Mucosa of stomach (tissue), 1 donor: ENCODE data around the gene TOMM22.
"Not testable (repeated sequence)": the region's sequence is repeated elsewhere in the genome, so short reads cannot be mapped to it uniquely, and the experiment has no call there.

Experiments
- H3K27me3 ChIP-seq: one replicate; pipeline ENCODE4 v1.7.0; 2013; ENCODE audit warnings: mild to moderate bottlenecking, low read length; ENCODE audit not compliant: control insufficient read depth, insufficient read depth
- H3K36me3 ChIP-seq: one replicate; pipeline ENCODE4 v1.7.0; 2013; ENCODE audit warnings: low read length; ENCODE audit not compliant: control insufficient read depth, insufficient read depth
- H3K4me1 ChIP-seq: one replicate; pipeline ENCODE4 v1.7.0; 2013; ENCODE audit warnings: mild to moderate bottlenecking, low read length; ENCODE audit not compliant: control insufficient read depth, insufficient read depth
- H3K4me3 ChIP-seq: one replicate; pipeline ENCODE4 v1.7.0; 2013; ENCODE audit warnings: low read length
- H3K9ac ChIP-seq: one replicate; pipeline ENCODE4 v1.7.0; 2013; ENCODE audit warnings: mild to moderate bottlenecking, low read length, moderate library complexity
- H3K9me3 ChIP-seq: one replicate; pipeline ENCODE4 v1.7.0; 2013; ENCODE audit warnings: mild to moderate bottlenecking, low read length, moderate library complexity; ENCODE audit not compliant: control insufficient read depth
- donor health status: Pancreatic carcinoma.

Gene TOMM22

DNA sequence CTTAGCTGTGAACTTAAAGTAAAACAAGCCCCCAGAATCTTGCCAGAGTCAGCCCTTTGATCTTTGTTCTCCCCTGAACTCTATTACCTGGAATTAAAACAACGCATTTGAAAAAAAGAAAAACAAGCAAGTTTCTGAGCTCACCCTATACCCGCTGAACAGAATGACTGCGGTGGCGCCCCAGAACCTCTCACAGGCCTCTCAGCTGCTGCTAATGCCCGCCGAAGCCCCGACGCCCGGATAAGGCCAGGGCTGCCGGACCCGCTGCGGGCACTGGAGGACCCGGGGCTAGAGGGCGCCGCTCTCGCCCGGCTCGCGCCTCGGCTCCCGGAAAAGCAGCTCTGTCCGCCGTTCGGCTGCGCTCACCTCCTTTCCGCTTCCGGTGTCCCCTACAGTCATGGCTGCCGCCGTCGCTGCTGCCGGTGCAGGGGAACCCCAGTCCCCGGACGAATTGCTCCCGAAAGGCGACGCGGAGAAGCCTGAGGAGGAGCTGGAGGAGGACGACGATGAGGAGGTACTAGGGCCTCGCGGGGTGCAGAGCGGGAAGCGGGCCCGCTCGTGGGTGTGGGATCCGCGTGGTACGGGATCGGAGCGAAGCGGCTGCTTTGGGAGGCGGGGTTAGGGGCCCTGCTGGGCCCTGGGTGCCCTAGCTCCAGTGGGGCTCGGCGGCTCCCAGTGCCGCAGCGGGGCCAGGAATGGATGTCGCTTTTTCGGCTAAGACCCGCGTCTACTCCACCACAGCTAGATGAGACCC is at the start of gene TOMM22:
Gene TOMM22 (plus strand): TSS at position 376 of the 754 bp plus-strand sequence. CDS start 22 bp downstream, at position 398.
- H3K4me3 ChIP-seq, result peak within 1 kb of the TSS; percentile 89
- peaks cover 8% of the 10 kb centered on the region for H3K36me3 ChIP-seq
- H3K4me1 ChIP-seq, result peaks cover 11% of the 10 kb centered on the region
- peak within 1 kb of the TSS; percentile 94 for H3K9ac ChIP-seq
- no peaks in the 10 kb centered on the region for H3K9me3 ChIP-seq
- H3K27me3 ChIP-seq, result no peaks in the 10 kb centered on the region

DNA sequence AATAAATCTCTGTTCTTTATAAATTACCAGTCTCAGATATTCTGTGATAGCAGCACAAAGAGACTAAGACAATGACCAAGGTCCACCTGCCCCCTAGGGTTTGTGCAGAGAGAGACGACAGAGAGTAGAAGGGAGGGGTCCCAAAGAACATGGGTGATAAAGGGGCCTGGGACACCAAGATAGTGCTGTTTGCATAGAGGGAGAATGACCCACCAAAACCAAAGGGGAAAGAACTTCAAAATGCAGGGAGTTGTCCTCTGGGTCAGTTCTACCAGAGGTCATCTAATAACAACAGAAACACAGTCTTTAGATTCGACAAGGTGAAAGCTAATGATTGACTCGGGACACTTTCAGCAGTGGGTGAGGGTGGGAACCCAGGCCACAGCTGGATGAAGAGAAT is 49.2 kb upstream of the TOMM22 start:
- Histone ChIP-seq H3K9ac (no peak overlapping the region), H3K4me3 (no peak overlapping the region), H3K27me3 (no peaks in the 10 kb centered on the region)

DNA sequence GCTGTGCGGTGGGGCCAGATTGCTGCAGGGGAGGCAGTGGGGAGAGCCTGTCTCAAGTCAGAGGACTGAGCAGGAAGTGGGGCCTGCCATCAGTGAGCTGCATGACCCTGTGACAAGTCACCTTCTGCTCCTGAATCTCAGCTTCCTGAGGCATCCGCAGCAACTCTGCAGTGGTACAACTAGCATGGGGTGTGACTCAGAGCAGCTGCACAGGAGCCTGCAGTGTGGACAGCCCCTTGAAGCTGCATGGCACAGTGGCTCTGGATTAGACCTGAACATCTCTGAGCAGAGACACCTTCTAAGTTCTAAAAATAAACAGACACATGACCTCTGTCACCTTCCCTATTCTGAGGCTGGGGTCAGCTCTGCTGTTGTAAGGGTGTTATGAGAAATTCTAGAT is 43.5 kb upstream of the TOMM22 start:
- H3K4me1 ChIP-seq, result no peaks in the 10 kb centered on the region
- no peak overlapping the region for H3K9ac ChIP-seq
- no peak overlapping the region for H3K4me3 ChIP-seq
- H3K27me3 ChIP-seq, result no peaks in the 10 kb centered on the region
- H3K9me3 ChIP-seq, result no peaks in the 10 kb centered on the region
- no peaks in the 10 kb centered on the region for H3K36me3 ChIP-seq

More for the DNA sequence above, 49.2 kb upstream of the TOMM22 start:
- no peaks in the 10 kb centered on the region for H3K9me3 ChIP-seq
- no peaks in the 10 kb centered on the region for H3K36me3 ChIP-seq
- H3K4me1 ChIP-seq, result no peaks in the 10 kb centered on the region

DNA sequence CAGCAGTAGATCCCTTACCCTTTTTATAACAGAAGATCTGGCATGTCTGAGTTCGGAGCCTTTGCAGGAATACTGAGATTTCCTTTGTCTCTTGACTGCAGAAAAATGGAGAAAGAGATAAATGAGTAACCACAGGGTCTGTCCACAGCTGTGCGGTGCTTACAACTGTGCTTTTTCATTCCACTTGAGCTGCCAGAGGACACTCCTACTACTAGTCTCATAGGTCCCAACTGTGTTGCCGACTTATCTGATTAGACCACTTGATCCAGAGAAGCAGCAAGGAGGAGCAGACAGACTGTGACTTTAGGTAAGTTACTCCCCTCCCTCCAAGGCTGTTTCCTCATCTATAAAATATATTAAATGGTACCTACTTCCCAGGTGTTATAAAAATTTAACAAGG is 43.0 kb upstream of the TOMM22 start:
- Histone ChIP-seq H3K4me1 (no peaks in the 10 kb centered on the region), H3K36me3 (no peaks in the 10 kb centered on the region), H3K9me3 (no peaks in the 10 kb centered on the region), H3K27me3 (no peaks in the 10 kb centered on the region), H3K4me3 (no peak overlapping the region), H3K9ac (no peak overlapping the region)

DNA sequence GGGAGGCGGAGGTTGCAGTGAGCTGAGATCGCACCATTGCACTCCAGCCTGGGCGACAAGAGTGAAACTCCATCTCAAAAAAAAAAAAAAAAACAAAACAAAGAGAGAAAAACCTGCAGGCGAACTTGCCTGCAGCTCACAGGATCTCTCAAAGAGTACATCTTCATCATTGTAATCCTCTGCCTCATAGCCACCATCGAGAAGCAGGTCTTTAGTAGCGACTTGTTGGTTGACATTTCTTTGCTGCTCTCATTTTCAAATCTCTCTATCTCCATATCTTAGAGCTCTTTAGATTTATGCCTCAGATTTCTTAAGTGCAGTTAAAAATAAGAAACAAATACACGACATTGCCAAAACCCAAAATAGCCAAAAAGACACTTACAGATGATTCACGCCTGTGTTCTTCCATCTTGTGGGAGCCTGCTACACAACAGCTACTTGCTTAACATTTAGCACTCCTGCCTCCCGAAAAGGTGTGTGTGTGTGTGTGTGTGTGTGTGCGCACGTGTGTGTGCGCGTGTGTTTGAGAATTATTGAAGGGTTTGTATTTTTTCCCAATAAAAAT is 40.2 kb upstream of the TOMM22 start:
- Histone ChIP-seq H3K9me3 (no peaks in the 10 kb centered on the region), H3K4me1 (no peaks in the 10 kb centered on the region), H3K4me3 (no peak overlapping the region), H3K27me3 (no peaks in the 10 kb centered on the region), H3K9ac (no peak overlapping the region), H3K36me3 (no peaks in the 10 kb centered on the region)

DNA sequence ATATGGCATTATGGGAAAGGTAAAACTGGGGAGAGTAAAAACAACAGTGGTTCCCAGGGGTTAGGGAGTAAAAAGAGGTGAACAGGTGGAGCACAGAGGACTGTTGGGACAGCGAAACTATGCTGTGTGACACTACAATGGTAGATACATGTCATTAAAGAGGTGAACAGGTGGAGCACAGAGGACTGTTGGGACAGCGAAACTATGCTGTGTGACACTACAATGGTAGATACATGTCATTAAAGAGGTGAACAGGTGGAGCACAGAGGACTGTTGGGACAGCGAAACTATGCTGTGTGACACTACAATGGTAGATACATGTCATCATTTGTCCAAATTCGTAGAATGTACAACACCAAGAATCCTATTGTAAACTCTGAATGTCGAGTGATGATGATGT is 37.5 kb upstream of the TOMM22 start:
- H3K9me3 ChIP-seq, H3K9ac ChIP-seq, H3K4me1 ChIP-seq, H3K27me3 ChIP-seq, H3K4me3 ChIP-seq, H3K36me3 ChIP-seq: not testable (repeated sequence)

DNA sequence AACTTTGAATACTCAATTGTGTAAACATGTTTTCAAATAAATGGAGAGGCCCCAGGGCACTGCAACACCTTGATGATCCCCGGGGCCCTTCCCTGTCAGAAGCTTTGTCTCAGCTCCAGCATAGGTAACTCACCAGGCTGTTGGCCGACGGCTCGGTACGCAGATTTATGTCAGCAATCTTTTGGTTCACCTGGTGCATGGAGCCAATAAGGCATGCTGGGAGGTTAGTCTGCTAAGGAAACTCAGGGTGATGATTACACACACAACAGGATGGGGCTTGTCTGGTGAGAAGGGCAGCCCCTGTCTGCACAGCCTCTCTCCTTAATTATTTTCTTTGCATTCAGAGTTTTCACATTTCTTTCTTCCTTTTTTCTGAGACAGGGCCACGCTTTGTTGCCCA is 36.3 kb upstream of the TOMM22 start:
- Histone ChIP-seq H3K9ac (no peak overlapping the region), H3K27me3 (no peaks in the 10 kb centered on the region), H3K9me3 (no peaks in the 10 kb centered on the region), H3K36me3 (no peaks in the 10 kb centered on the region), H3K4me3 (no peak overlapping the region), H3K4me1 (no peaks in the 10 kb centered on the region)

DNA sequence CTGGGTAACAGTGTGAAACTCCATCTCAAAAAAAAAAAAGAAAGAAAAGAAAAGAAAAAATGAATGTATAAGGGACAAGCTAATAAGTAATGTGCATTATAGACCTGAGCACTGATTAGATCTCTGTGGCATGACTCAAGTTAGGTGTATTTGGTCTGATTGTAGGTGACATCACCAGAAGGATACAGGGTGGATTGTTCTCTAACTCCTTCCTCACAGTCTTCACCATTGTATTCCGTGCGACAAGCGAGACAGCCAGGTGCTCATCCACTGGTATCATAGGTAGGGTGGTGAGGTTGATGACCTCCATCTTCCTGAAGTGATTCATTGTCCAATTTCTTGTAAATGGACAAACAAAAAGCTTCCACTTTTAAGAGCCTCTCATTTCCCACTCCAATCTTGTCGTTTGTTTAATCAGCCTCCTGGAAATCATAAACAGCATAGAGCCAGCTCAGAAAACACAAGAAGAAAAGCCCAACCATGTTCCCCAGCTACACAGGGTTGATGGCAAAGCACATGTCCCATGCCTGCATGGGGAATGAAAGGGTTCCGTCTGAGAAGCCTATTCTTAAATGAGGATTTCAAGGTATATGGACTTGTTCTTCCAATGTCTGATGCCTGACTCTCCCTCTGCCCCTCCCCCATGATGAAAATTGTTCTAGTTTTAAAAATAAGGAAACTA is 31.8 kb upstream of the TOMM22 start:
- Histone ChIP-seq H3K36me3 (no peaks in the 10 kb centered on the region), H3K27me3 (no peaks in the 10 kb centered on the region), H3K9me3 (no peaks in the 10 kb centered on the region), H3K4me1 (no peaks in the 10 kb centered on the region), H3K4me3 (no peak overlapping the region), H3K9ac (no peak overlapping the region)

DNA sequence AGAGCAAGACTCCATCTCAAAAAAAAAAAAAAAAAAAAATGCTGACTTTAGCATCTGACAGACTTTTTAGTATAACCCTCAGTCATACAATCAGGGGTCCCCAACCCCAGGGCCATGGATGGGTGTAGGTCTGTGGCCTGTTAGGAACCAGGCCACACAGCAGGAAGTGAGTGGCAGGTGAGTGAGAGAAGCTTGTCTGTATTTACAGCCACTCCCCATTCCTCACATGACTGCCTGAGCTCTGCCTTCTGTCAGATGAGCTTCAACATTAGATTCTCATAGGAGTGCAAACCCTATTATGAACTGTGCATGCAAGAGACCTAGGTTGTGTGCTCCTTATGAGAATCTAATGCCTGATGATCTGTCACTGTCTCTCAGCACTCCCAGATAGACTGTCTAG is 28.9 kb upstream of the TOMM22 start:
- Histone ChIP-seq H3K4me1 (peaks cover 10% of the 10 kb centered on the region), H3K9ac (no peak overlapping the region), H3K9me3 (no peaks in the 10 kb centered on the region), H3K4me3 (no peak overlapping the region), H3K27me3 (no peaks in the 10 kb centered on the region), H3K36me3 (no peaks in the 10 kb centered on the region)

DNA sequence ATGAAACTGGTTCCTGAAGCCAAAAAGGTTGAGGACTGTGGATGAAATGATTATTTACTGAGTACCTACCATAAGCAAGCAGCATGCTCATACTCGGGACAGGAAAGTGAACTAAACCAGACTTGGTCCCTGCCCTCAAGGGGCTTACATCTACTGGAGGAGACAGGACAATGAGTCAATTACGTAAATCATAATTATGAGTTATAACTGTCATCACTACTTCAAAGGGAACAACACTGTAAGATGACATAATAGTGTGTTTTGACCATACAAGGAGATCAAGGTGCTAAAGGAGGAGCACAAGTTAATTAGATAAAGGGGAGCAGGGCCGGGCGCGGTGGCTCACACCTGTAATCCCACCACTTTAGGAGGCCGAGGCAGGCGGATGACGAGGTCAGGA is 28.0 kb upstream of the TOMM22 start:
- Histone ChIP-seq H3K4me1 (peaks cover 10% of the 10 kb centered on the region), H3K9ac (no peak overlapping the region), H3K9me3 (no peaks in the 10 kb centered on the region), H3K27me3 (no peaks in the 10 kb centered on the region), H3K4me3 (no peak overlapping the region), H3K36me3 (no peaks in the 10 kb centered on the region)

DNA sequence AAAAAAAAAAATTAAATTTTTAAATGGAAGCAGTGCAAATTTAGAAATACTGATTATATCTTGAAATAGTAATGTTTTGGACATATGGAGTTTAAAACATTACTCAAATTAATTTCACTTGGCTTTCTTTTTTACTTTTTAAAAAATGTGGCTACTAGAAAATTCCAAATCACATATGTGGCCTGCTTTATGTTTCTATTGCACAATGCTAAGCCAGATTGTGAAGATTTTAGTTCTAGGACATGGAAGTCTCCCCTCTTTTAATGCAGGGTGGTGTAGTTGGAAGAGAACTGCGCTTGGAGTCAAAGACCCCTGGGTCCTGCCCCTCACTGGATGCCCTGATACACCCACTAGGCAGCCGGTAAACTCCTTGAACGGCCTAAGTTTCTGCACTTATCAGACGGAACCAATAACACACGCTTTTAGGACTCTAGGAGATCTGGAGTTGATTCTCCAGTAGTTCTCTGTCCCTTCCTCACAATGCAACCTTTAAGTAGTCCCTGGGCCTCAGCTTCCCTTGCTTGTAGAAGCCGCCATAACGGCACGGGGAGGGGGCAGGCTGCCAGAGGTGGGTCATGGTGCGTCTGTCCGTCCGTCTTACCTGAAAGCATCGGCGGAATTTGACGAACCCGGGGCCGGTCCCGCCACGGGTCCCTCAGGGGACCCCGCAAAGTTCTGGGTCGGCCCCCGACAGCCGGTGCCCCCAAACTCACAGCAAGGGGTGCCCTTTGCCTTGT is 26.1 kb upstream of the TOMM22 start:
- H3K4me1 ChIP-seq, result peaks cover 10% of the 10 kb centered on the region
- peak overlapping the region; percentile 94 for H3K9ac ChIP-seq
- H3K9me3 ChIP-seq, result no peaks in the 10 kb centered on the region
- H3K36me3 ChIP-seq, result no peaks in the 10 kb centered on the region
- H3K4me3 ChIP-seq, result peak overlapping the region; percentile 96
- no peaks in the 10 kb centered on the region for H3K27me3 ChIP-seq
